HL-60/S4 treated with retinoic acid at 250 ng/mL for 4 days and 3 days (cell line): ENCODE results near the gene EXOC2.

ENCODE experiments used
- in situ Hi-C: fragments of 300-500 bp; cut with MboI; formaldehyde crosslinking; loops from 2 replicates; pipeline ENCODE4 v1.7.0; 2022; ENCODE audit warnings: low sequenced_read_pairs

EXOC2 gene

GRCh38 chr6:692858-693722 lies at the start of gene EXOC2:
TSS of gene EXOC2 (minus strand) at chr6:693139. CDS start at chr6:637818, 55,321 bp downstream.
- in situ Hi-C loops, result no loop called here

- in situ Hi-C loops, result no loop called here
Measured at GRCh38 chr6:741410-742339, 48.7 kb upstream of the EXOC2 start.

GRCh38 chr6:736657-737446 lies 43.9 kb upstream of the EXOC2 start:
- in situ Hi-C loops, result no loop called here

GRCh38 chr6:733431-734219 lies 40.7 kb upstream of the EXOC2 start:
- in situ Hi-C loops, result no loop called here

GRCh38 chr6:731924-732323 lies 39.0 kb upstream of the EXOC2 start:
- in situ Hi-C loops, result no loop called here

- in situ Hi-C loops, result no loop called here
Measured at GRCh38 chr6:729606-730320, 36.8 kb upstream of the EXOC2 start.

- in situ Hi-C loops, result no loop called here
Measured at GRCh38 chr6:727856-728255, 34.9 kb upstream of the EXOC2 start.

- in situ Hi-C loops, result no loop called here
Measured at GRCh38 chr6:723540-723939, 30.6 kb upstream of the EXOC2 start.

GRCh38 chr6:722608-723007 lies 29.7 kb upstream of the EXOC2 start:
- in situ Hi-C loops, result no loop called here

- in situ Hi-C loops, result no loop called here
Measured at GRCh38 chr6:722077-722524, 29.2 kb upstream of the EXOC2 start.

GRCh38 chr6:718345-718744 lies 25.4 kb upstream of the EXOC2 start:
- in situ Hi-C loops, result no loop called here

GRCh38 chr6:717135-717534 lies 24.2 kb upstream of the EXOC2 start:
- in situ Hi-C loops, result no loop called here

- in situ Hi-C loops, result no loop called here
Measured at GRCh38 chr6:715709-716491, 23.0 kb upstream of the EXOC2 start.

- in situ Hi-C loops, result no loop called here
Measured at GRCh38 chr6:714100-714499, 21.2 kb upstream of the EXOC2 start.

GRCh38 chr6:713351-713750 lies 20.4 kb upstream of the EXOC2 start:
- in situ Hi-C loops, result no loop called here

- in situ Hi-C loops, result no loop called here
Measured at GRCh38 chr6:712805-713204, 19.9 kb upstream of the EXOC2 start.

- in situ Hi-C loops, result no loop called here
Measured at GRCh38 chr6:711925-712324, 19.0 kb upstream of the EXOC2 start.
